ENCODE measurements around the gene ZNF579. TPM values are rescaled to one million over a fixed set of nuclear protein-coding genes. Genes with fewer than 3 reads are reported as not detected.
A peak's percentile ranks its signal among the peaks of the same experiment; 100 is the strongest.

ZNF579 gene
- total RNA-seq, 1 experiment from 2014 or later, result 5.4 TPM

GRCh38 chr19:55615543-55616394, 35.1 kb upstream of the ZNF579 start:
- no peaks in the 10 kb centered on the region for H3K9me3 ChIP-seq (replicated peaks)
- DNase-seq, result no peak
- no peaks in the 10 kb centered on the region for H3K27me3 ChIP-seq
- H3K4me3 ChIP-seq, result no peak overlapping the region
- H3K4me1 ChIP-seq, result peaks cover 4% of the 10 kb centered on the region
- peaks cover 24% of the 10 kb centered on the region for H3K36me3 ChIP-seq
- H3K27ac ChIP-seq, result no peak overlapping the region

GRCh38 chr19:55614711-55615542, 34.3 kb upstream of the ZNF579 start:
- H3K27ac ChIP-seq, result no peak overlapping the region
- H3K36me3 ChIP-seq, result peaks cover 25% of the 10 kb centered on the region
- peaks cover 4% of the 10 kb centered on the region for H3K4me1 ChIP-seq
- H3K4me3 ChIP-seq, result no peak overlapping the region
- no peaks in the 10 kb centered on the region for H3K9me3 ChIP-seq (replicated peaks)
- no peak for DNase-seq
- H3K27me3 ChIP-seq, result no peaks in the 10 kb centered on the region

- Histone ChIP-seq H3K9me3 (replicated peaks) (no peaks in the 10 kb centered on the region), H3K27me3 (no peaks in the 10 kb centered on the region), H3K27ac (no peak overlapping the region), H3K4me3 (no peak overlapping the region), H3K36me3 (peaks cover 24% of the 10 kb centered on the region), H3K4me1 (peaks cover 4% of the 10 kb centered on the region)
- DNase-seq, result no peak
Measured at GRCh38 chr19:55613930-55614710, 33.5 kb upstream of the ZNF579 start.

DNA sequence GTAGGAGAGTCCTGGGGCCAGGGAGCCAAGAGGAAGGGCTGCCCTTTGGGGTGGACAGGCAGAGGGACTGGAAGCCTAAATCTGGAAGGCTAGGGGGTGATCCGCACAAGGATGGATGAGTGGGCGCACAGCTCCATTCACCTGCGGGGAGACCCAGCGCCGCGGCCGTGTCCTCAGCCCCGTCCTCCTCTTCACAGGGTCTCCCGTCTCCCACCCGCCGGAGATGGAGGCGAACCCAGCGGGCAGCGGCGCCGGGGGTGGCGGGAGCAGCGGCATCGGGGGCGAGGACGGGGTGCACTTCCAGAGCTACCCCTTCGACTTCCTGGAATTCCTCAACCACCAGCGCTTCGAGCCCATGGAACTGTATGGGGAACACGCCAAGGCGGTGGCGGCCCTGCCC, 32.7 kb upstream of the ZNF579 start:
- Histone ChIP-seq H3K4me1 (no peaks in the 10 kb centered on the region; the same call in 1 of the 2 replicates), H3K4me3 (no peak overlapping the region), H3K36me3 (peaks cover 24% of the 10 kb centered on the region), H3K27ac (no peak overlapping the region), H3K27me3 (no peaks in the 10 kb centered on the region), H3K9me3 (replicated peaks) (no peaks in the 10 kb centered on the region)
- DNase-seq, result no peak

- no peak overlapping the region for H3K27ac ChIP-seq
- no peaks in the 10 kb centered on the region for H3K4me1 ChIP-seq
- H3K4me3 ChIP-seq, result no peak overlapping the region
- peaks cover 14% of the 10 kb centered on the region; the same call in 1 of the 2 replicates for H3K36me3 ChIP-seq
- DNase-seq, result no peak
- H3K9me3 ChIP-seq (replicated peaks), result no peaks in the 10 kb centered on the region
- no peaks in the 10 kb centered on the region for H3K27me3 ChIP-seq
Measured at GRCh38 chr19:55611983-55612645, 31.5 kb upstream of the ZNF579 start.

DNA sequence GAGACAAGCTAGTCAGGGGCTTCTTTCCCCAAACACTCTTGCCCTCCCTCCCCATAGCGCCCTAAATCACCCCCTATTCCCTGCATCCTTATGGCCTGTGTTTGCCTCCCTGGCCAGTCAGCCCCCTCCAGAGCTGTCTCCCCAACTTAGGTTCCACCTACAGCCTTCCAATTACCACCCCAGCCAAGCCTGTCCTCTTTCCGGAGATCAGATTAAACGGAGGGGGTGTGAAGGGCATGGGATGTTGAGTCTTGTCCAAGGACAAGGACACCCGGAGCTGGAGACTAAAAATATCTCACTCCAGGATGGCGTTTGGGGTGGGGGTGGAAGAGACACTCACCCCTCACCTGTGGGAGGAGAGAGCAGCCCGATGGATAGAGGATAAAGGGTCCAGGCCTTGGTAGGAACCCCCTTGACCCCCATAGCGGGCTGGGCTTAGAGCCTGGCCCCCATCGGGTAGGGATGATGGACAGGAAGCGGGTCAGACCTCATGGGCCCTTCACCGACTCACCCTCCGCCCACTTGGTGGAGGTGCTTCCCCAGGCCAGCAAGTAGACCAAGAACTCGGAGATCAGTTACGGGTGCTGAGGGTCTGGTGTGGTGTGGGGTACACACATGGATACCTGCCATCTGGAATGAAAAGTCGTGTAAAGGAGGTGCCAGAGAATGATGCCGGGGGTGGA, 30.8 kb upstream of the ZNF579 start:
- no peaks in the 10 kb centered on the region; the same call in 1 of the 2 replicates for H3K4me1 ChIP-seq
- no peaks in the 10 kb centered on the region for H3K9me3 ChIP-seq (replicated peaks)
- H3K27ac ChIP-seq, result no peak overlapping the region
- no peak overlapping the region for H3K4me3 ChIP-seq
- no peaks in the 10 kb centered on the region for H3K27me3 ChIP-seq
- H3K36me3 ChIP-seq, result peaks cover 17% of the 10 kb centered on the region; the same call in 1 of the 2 replicates
- no peak for DNase-seq

DNA sequence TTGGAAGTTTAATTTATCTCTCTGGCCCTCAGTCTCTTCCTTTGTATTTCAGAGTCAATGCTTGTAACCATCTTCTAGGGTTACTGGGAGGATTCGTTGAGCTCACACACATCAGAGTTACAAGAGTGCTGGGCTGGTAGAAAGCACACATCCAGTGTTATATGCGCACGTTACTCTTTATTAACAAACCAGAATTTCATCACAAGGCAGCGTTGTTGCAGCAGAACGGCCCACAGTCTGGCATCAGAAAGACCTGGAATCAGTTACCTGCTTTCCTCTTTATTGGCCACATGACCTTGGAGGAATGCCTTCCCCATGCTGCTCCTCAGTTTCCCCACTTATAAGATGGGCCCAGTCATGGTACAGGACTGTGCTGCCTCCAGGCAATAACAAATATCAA, 28.7 kb upstream of the ZNF579 start:
- 0 out of 2 replicates have a peak, but pooled peaks cover 5% of the 10 kb centered on the region for H3K36me3 ChIP-seq
- no peaks in the 10 kb centered on the region for H3K27me3 ChIP-seq
- H3K27ac ChIP-seq, result no peak overlapping the region
- no peak for DNase-seq
- peaks cover 4% of the 10 kb centered on the region; the same call in 1 of the 2 replicates for H3K4me1 ChIP-seq
- H3K4me3 ChIP-seq, result no peak overlapping the region
- no peaks in the 10 kb centered on the region for H3K9me3 ChIP-seq (replicated peaks)

- Histone ChIP-seq H3K27ac (no peak overlapping the region), H3K4me3 (no peak overlapping the region), H3K4me1 (peaks cover 4% of the 10 kb centered on the region; the same call in 1 of the 2 replicates), H3K36me3 (0 out of 2 replicates have a peak, but pooled peaks cover 5% of the 10 kb centered on the region), H3K27me3 (no peaks in the 10 kb centered on the region), H3K9me3 (replicated peaks) (no peaks in the 10 kb centered on the region)
- no peak for DNase-seq
Measured at GRCh38 chr19:55606817-55607216, 26.2 kb upstream of the ZNF579 start.

- Histone ChIP-seq H3K9me3 (replicated peaks) (no peaks in the 10 kb centered on the region), H3K4me3 (peak overlapping the region; percentile 72), H3K36me3 (0 out of 2 replicates have a peak, but pooled peaks cover 5% of the 10 kb centered on the region), H3K4me1 (peaks cover 4% of the 10 kb centered on the region; the same call in 1 of the 2 replicates), H3K27ac (no peak overlapping the region; the same call in 1 of the 2 replicates), H3K27me3 (no peaks in the 10 kb centered on the region)
- no peak for DNase-seq
Measured at GRCh38 chr19:55606471-55606787, 25.8 kb upstream of the ZNF579 start.

DNA sequence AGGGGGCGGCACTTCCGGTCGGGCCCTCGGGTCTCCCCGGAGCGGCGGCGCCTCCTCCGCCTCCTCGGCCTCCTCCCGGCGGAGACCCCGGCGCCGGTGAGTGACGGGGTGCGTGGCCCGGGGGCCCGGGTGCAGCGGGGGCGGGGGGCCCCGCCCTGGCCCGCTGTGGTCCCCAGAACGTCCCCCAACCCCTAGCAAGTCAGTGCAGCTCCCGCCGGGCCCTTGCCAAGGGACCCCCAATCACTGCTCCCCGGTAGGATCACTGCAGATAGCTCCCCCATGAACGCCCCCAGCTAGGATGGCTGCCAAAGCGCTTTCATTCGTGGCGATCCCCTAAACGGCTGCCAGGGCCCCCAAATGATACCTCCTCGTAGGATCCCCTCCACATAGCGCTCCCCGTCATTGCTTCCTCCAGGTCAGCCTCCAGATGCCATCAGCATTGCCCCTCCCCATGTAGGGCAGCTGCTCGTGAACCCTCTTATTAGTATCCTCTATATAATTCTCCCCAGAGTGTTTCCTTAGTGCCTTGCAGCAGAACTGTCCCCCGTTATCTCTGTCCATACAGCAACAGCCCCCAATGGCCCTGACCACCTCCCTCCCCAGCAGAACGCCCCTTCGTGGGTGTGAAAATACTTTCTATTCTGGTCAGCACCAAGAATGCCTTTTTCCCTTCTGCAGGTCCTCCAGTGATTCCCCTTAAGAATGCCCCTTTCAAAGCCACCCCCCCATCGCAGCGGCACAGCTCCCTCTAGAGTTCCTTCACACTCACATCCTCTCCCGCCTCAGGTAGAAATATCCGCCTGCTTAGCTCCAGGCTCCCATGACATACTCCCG, 25.2 kb upstream of the ZNF579 start, which contains the start of gene ZNF865:
Gene ZNF865 (plus strand): TSS at position 11 of the 834 bp plus-strand sequence. CDS start 7,972 bp downstream, outside the sequence.
- Histone ChIP-seq H3K27ac (peak within 1 kb of the TSS; percentile 78), H3K4me1 (peaks cover 4% of the 10 kb centered on the region; the same call in 1 of the 2 replicates), H3K27me3 (no peaks in the 10 kb centered on the region), H3K4me3 (peak within 1 kb of the TSS; percentile 72), H3K9me3 (replicated peaks) (no peaks in the 10 kb centered on the region), H3K36me3 (0 out of 2 replicates have a peak, but pooled peaks cover 5% of the 10 kb centered on the region)
- peak; percentile 87 to 90 for DNase-seq

- DNase-seq, result peak; percentile 99
- H3K4me1 ChIP-seq, result peaks cover 4% of the 10 kb centered on the region; the same call in 1 of the 2 replicates
- H3K9me3 ChIP-seq (replicated peaks), result no peaks in the 10 kb centered on the region
- H3K27me3 ChIP-seq, result no peaks in the 10 kb centered on the region
- peak overlapping the region; percentile 72 for H3K4me3 ChIP-seq
- H3K36me3 ChIP-seq, result 0 out of 2 replicates have a peak, but pooled peaks cover 5% of the 10 kb centered on the region
- peak overlapping the region; percentile 78 for H3K27ac ChIP-seq
Measured at GRCh38 chr19:55605207-55605636, 24.6 kb upstream of the ZNF579 start.

GRCh38 chr19:55603581-55604292, 23.1 kb upstream of the ZNF579 start:
- no peak for DNase-seq
- H3K9me3 ChIP-seq (replicated peaks), result no peaks in the 10 kb centered on the region
- H3K4me1 ChIP-seq, result peaks cover 4% of the 10 kb centered on the region; the same call in 1 of the 2 replicates
- no peak overlapping the region; the same call in 1 of the 2 replicates for H3K27ac ChIP-seq
- H3K27me3 ChIP-seq, result no peaks in the 10 kb centered on the region
- H3K36me3 ChIP-seq, result 0 out of 2 replicates have a peak, but pooled peaks cover 4% of the 10 kb centered on the region
- peak overlapping the region; percentile 72; the same call in 1 of the 2 replicates for H3K4me3 ChIP-seq

Data from SJCRH30 (cell line).